T-cell (primary cell): Measurements from ENCODE around the gene TNRC6B. TPM values are rescaled to one million over a fixed set of nuclear protein-coding genes. Genes with fewer than 3 reads are reported as not detected.

Experiments used
- ATAC-seq, 4 experiments: fragments of 200-7000 bp in 3 of 4; fragments of 150-1000 bp in 1 of 4; cut with Tn5 transposase; replicated peaks in 1 of 4; 1 replicate in 3 of 4; 2 replicates in 1 of 4; pipeline ENCODE4 v1.10.0; 2021; ENCODE audit warnings: moderate library complexity in 3 of 4, mild to moderate bottlenecking in 2 of 4, moderate number of reproducible peaks in 1 of 4
- CTCF ChIA-PET, 2 donors: fragments of 300-600 bp; sonication (Branson Sonifier 250); formaldehyde crosslinking; loops; one replicate each; lab custom pipeline; 2022; ENCODE audit warnings: antibody characterized with exemption in 2 of 2; lab: Charles Lee
- POLR2A ChIA-PET, 2 donors: fragments of 300-600 bp; sonication (Branson Sonifier 250); formaldehyde crosslinking; loops; one replicate each; lab custom pipeline; 2022; ENCODE audit warnings: antibody characterized with exemption in 2 of 2; lab: Charles Lee
- DNase-seq, 35 experiments: peaks; one replicate each; pipeline versions ENCODE4 v3.0.0 to v3.0.0-alpha.2; 2013 to 2023
- H3K27ac ChIP-seq: one replicate; pipeline ENCODE4 v1.5.1; 2013; ENCODE audit warnings: low read length
- H3K27me3 ChIP-seq, 2 experiments: replicated peaks in 1 of 2; 1 replicate in 1 of 2; 2 replicates in 1 of 2; pipeline versions ENCODE4 v1.6.1 to v1.7.0; 2013; ENCODE audit warnings: low read length in 1 of 2, mixed read lengths in 1 of 2; ENCODE audit not compliant: control insufficient read depth in 2 of 2, insufficient read depth in 2 of 2; ENCODE audit errors: extremely low read depth in 1 of 2
- H3K36me3 ChIP-seq, 2 donors: 1 replicate in 1 of 2; 2 replicates in 1 of 2; pipeline versions ENCODE4 v1.6.1 to v1.7.0; 2013; ENCODE audit warnings: low read length in 1 of 2; ENCODE audit not compliant: control insufficient read depth in 2 of 2, insufficient read depth in 1 of 2; ENCODE audit errors: extremely low read depth in 1 of 2
- H3K4me1 ChIP-seq, 2 experiments: 1 replicate in 1 of 2; 2 replicates in 1 of 2; pipeline versions ENCODE4 v1.6.1 to v1.7.0; 2013; ENCODE audit warnings: low read length in 2 of 2, mixed read lengths in 1 of 2; ENCODE audit not compliant: insufficient read depth in 2 of 2, control insufficient read depth in 1 of 2; ENCODE audit errors: extremely low read depth in 1 of 2
- H3K4me3 ChIP-seq, 2 donors: 1 replicate in 1 of 2; 2 replicates in 1 of 2; pipeline versions ENCODE4 v1.5.1 to v1.7.0; 2013; ENCODE audit warnings: mild to moderate bottlenecking in 2 of 2, low read length in 1 of 2, moderate library complexity in 1 of 2; ENCODE audit not compliant: control insufficient read depth in 1 of 2; ENCODE audit errors: extremely low read depth in 1 of 2
- H3K9me3 ChIP-seq: 2 replicates; pipeline ENCODE4 v1.7.0; 2013
- H3K27ac Mint-ChIP-seq, 2 donors: one replicate each; pipeline ENCODE4 v1.8.0; 2020 to 2021; ENCODE audit warnings: mild to moderate bottlenecking in 2 of 2, mixed read lengths in 2 of 2
- H3K27me3 Mint-ChIP-seq, 2 donors: one replicate each; pipeline ENCODE4 v1.8.0; 2021 to 2022; ENCODE audit warnings: mixed read lengths in 2 of 2
- H3K36me3 Mint-ChIP-seq: one replicate; pipeline ENCODE4 v1.8.0; 2021; ENCODE audit warnings: mixed read lengths
- H3K4me1 Mint-ChIP-seq, 3 donors: one replicate each; pipeline ENCODE4 v1.8.0; 2020 to 2022; ENCODE audit warnings: mixed read lengths in 3 of 3, mild to moderate bottlenecking in 1 of 3
- H3K4me3 Mint-ChIP-seq, 3 donors: one replicate each; pipeline ENCODE4 v1.8.0; 2020 to 2022; ENCODE audit warnings: mild to moderate bottlenecking in 3 of 3, mixed read lengths in 3 of 3, moderate library complexity in 3 of 3
- H3K9me3 Mint-ChIP-seq, 3 donors: one replicate each; pipeline ENCODE4 v1.8.0; 2020 to 2022; ENCODE audit warnings: mixed read lengths in 3 of 3
- WGBS: methylation state at CpG from one replicate; pipeline ENCODE4 v1.1.5; 2013; ENCODE audit warnings: missing lambda C conversion rate; ENCODE audit not compliant: insufficient coverage; 5-methylcytosine and 5-hydroxymethylcytosine counted together
- total RNA-seq, 35 experiments: library from RNA in 6 of 35; stranded (reverse) in 6 of 35; fragments of 120-200 nt in 1 of 35; gene quantifications; one replicate each; pipeline versions ENCODE4 v1.2.1 to v1.2.4 and lab custom pipeline; 2013 to 2026

TNRC6B gene
- total RNA-seq, 5 donors from 2014 or later (not counting 1 experiment from before 2014, with no cell fraction given), result 122 to 173 (median 143) TPM

DNA sequence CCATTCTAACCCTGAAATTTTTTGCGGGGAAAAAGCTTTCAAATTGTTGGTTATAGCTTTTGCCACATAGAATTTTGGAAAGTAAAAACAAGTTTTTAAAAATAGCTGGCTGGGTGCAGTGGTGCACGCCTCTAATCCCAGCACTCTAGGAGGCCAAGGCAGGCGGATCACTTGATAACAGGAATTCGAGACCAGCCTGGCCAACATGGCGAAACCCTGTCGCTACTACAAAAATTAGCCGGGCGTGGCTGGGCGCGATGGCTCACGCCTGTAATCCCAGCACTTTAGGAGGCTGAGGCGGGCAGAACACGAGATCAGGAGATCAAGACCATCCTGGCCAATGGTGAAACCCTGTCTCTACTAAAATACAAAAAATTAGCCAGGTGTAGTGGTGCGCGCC, 54.9 kb downstream of the TNRC6B start:
- H3K4me1 ChIP-seq, result peaks cover 2 to 8% of the 10 kb centered on the region in 2 experiments
- H3K4me1 Mint-ChIP-seq, result peaks cover 52 to 69% (median 66%) of the 10 kb centered on the region in 3 donors
- DNase-seq (no peak), ATAC-seq (no peak)
- ChIA-PET POLR2A (no interaction called here), CTCF (no interaction called here)
- no peak overlapping the region for H3K4me3 Mint-ChIP-seq
- H3K27ac ChIP-seq, result no peak overlapping the region
- no peaks in the 10 kb centered on the region for H3K9me3 Mint-ChIP-seq
- H3K9me3 ChIP-seq, result no peaks in the 10 kb centered on the region
- no peaks in the 10 kb centered on the region for H3K27me3 Mint-ChIP-seq
- 97% methylated on average over 10 of the region's 15 CpGs for WGBS
- peaks cover 0 to 34% of the 10 kb centered on the region in 2 donors for H3K36me3 ChIP-seq
- peak overlapping the region in 1 of 2 donors; percentile 23 for H3K27ac Mint-ChIP-seq
- no peak overlapping the region for H3K4me3 ChIP-seq
- H3K27me3 ChIP-seq, result no peaks in the 10 kb centered on the region
- peaks cover 26% of the 10 kb centered on the region for H3K36me3 Mint-ChIP-seq

DNA sequence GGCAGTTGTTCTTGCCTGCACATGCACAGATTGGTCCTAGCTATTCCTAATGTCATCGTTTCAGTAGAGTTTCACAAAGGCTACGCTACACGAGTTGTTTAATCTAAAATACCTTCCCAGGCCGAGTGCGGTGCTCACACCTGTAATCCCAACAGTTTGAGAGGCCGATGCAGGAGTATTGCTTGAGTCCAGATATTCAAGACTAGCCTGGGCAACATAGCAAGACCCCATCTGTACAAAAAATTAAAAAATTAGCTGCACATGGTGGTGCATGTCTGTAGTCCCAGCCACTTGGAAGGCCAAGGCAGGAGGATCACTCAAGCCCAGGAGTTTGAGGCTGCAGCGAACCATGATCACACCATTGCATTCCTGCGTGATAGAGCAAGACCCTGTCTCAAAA, 56.2 kb downstream of the TNRC6B start:
- DNase-seq (no peak), ATAC-seq (no peak)
- Histone ChIP-seq H3K4me3 (no peak overlapping the region), H3K36me3 (peaks cover 0 to 29% of the 10 kb centered on the region in 2 donors), H3K9me3 (no peaks in the 10 kb centered on the region), H3K27me3 (no peaks in the 10 kb centered on the region), H3K27ac (no peak overlapping the region), H3K4me1 (peaks cover 6 to 21% of the 10 kb centered on the region in 2 experiments)
- POLR2A ChIA-PET, result interaction anchor here (0.5 to 0.7 kb wide), 2 partner anchors 52 to 82 kb away, joined by 4 to 11 read pairs; no protein-coding TSS in a partner anchor
- no peak overlapping the region for H3K4me3 Mint-ChIP-seq
- WGBS, result 100% methylated on average over 5 of the region's 8 CpGs
- H3K27ac Mint-ChIP-seq, result no peak overlapping the region
- peaks cover 65 to 75% (median 73%) of the 10 kb centered on the region in 3 donors for H3K4me1 Mint-ChIP-seq
- CTCF ChIA-PET, result no interaction called here
- peaks cover 26% of the 10 kb centered on the region for H3K36me3 Mint-ChIP-seq
- no peaks in the 10 kb centered on the region for H3K27me3 Mint-ChIP-seq
- no peaks in the 10 kb centered on the region for H3K9me3 Mint-ChIP-seq

DNA sequence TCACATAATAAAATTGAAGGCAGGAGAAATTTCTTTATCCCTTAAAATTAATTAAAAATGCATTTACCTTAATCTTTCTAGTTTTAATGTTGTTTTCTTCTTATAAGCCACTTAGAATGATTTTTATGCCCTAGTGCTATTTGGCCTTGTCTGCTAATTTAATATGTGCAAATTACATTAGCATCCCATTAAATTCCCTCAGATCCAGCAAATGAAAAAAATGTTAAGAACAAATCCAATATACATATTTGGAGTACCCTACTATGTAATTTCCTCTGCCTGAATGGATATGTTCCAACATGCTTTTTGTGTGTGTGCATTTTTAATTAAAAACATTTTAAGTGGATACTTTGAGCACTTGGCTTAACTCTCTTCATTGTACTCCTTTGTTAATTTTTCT, 56.9 kb downstream of the TNRC6B start:
- no peaks in the 10 kb centered on the region for H3K9me3 Mint-ChIP-seq
- DNase-seq (no peak), ATAC-seq (no peak)
- peaks cover 8 to 29% of the 10 kb centered on the region in 2 experiments for H3K4me1 ChIP-seq
- H3K4me3 Mint-ChIP-seq, result no peak overlapping the region
- H3K36me3 Mint-ChIP-seq, result peaks cover 21% of the 10 kb centered on the region
- ChIA-PET POLR2A (interaction anchor here in 1 of 2 donors (0.5 kb wide), 1 partner anchor 176 kb away, joined by 4 read pairs; no protein-coding TSS in a partner anchor), CTCF (no interaction called here)
- H3K27ac Mint-ChIP-seq, result peak overlapping the region; percentile 31 to 85
- no peaks in the 10 kb centered on the region for H3K27me3 ChIP-seq
- peaks cover 0 to 29% of the 10 kb centered on the region in 2 donors for H3K36me3 ChIP-seq
- H3K9me3 ChIP-seq, result no peaks in the 10 kb centered on the region
- peaks cover 67 to 75% (median 75%) of the 10 kb centered on the region in 3 donors for H3K4me1 Mint-ChIP-seq
- no peak overlapping the region for H3K4me3 ChIP-seq
- H3K27me3 Mint-ChIP-seq, result no peaks in the 10 kb centered on the region
- H3K27ac ChIP-seq, result no peak overlapping the region

DNA sequence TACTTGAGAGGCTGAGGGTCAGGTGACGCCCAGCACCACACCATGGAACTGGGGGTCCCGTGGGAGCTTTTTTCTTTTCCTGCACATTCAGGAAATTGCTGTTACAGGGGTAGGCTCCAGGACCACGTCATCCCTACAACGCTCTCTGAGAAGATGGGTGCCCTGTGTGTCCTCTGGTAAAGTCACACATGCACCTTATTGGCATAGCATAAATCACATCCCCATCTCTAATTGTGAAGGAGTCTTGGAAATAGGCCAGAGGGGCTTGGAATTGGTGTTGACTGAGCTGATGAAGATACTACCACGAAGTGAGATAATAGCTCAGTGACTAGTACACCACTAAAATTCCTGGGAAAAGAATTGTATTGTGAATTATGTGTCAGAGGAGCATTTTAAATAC, 57.6 kb downstream of the TNRC6B start:
- Mint-ChIP-seq H3K9me3 (no peaks in the 10 kb centered on the region), H3K4me1 (peaks cover 72 to 78% (median 78%) of the 10 kb centered on the region in 3 donors), H3K27ac (peak overlapping the region; percentile 31 to 85), H3K4me3 (no peak overlapping the region), H3K27me3 (no peaks in the 10 kb centered on the region), H3K36me3 (peaks cover 18% of the 10 kb centered on the region)
- no peak for ATAC-seq
- CTCF ChIA-PET, result no interaction called here
- H3K27ac ChIP-seq, result no peak overlapping the region
- POLR2A ChIA-PET, result no interaction called here
- H3K9me3 ChIP-seq, result no peaks in the 10 kb centered on the region
- H3K4me3 ChIP-seq, result no peak overlapping the region
- H3K27me3 ChIP-seq, result no peaks in the 10 kb centered on the region
- H3K4me1 ChIP-seq, result peaks cover 12 to 32% of the 10 kb centered on the region in 2 experiments
- peaks cover 0 to 28% of the 10 kb centered on the region in 2 donors for H3K36me3 ChIP-seq
- WGBS, result 40% methylated on average over 1 of the region's 5 CpGs
- DNase-seq, result no peak

DNA sequence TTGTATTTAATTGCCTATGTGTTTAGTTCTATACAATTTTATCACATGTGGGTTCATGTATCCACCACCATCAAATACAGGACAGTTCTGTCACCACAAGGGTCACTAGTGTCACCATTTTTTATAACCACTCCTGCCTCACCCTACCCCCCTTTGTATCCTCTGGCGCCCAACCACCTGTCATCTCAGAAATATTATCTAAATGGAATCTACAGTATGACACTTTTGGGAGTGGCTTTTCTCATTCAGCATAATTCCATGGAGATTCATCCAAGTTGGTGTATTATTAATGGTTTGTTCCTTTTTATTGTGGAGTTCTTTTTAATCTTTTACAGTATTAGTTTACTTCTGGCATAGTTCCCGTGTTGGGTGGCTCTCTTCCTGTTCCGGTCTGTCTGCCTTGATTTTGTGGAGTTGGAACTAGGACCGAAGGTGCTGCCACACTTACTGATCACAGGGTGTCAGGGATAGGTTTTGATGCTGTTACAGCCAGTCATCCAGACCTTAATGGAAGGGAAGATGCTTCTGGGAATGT, 58.5 kb downstream of the TNRC6B start:
- DNase-seq (no peak), ATAC-seq (no peak)
- ChIA-PET CTCF (no interaction called here), POLR2A (no interaction called here)
- Histone ChIP-seq H3K27ac (no peak overlapping the region), H3K4me1 (peaks cover 19 to 40% of the 10 kb centered on the region in 2 experiments), H3K27me3 (no peaks in the 10 kb centered on the region), H3K36me3 (peaks cover 0 to 25% of the 10 kb centered on the region in 2 donors), H3K9me3 (no peaks in the 10 kb centered on the region), H3K4me3 (no peak overlapping the region)
- Mint-ChIP-seq H3K27ac (peak overlapping the region; percentile 78 to 85), H3K9me3 (no peaks in the 10 kb centered on the region), H3K4me3 (no peak overlapping the region), H3K4me1 (peaks cover 81 to 83% (median 82%) of the 10 kb centered on the region in 3 donors), H3K36me3 (peaks cover 18% of the 10 kb centered on the region), H3K27me3 (no peaks in the 10 kb centered on the region)
- WGBS, result 100% methylated on average over 1 of the region's 4 CpGs

DNA sequence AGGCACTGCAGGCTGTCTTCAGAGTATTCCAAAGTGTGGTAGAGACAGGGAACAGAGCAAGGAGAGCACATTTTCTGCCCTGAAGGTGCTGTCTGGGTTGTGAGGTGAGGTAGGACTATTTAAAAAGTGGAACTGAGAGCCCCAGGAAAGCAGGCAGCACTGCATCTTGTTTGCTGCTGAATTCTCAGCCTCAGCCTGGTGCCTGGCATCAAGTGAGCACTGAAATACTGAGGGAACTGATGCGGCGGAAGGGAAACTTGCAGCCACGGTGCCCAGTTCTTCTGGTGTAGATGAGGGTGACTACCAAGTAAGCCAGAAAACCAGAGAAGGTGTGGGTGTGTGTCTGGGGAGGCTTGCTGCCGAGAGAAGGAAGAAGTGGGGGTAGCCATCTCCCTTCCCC, 59.5 kb downstream of the TNRC6B start:
- DNase-seq (no peak), ATAC-seq (no peak)
- peak overlapping the region; percentile 78 to 85 for H3K27ac Mint-ChIP-seq
- no peaks in the 10 kb centered on the region for H3K9me3 Mint-ChIP-seq
- H3K9me3 ChIP-seq, result no peaks in the 10 kb centered on the region
- H3K36me3 Mint-ChIP-seq, result peaks cover 13% of the 10 kb centered on the region
- WGBS, result no CpG with 5 or more reads among the region's 4 CpGs
- H3K27me3 Mint-ChIP-seq, result no peaks in the 10 kb centered on the region
- H3K4me1 ChIP-seq, result peaks cover 28 to 46% of the 10 kb centered on the region in 2 experiments
- H3K4me3 ChIP-seq, result no peak overlapping the region
- peaks cover 0 to 17% of the 10 kb centered on the region in 2 donors for H3K36me3 ChIP-seq
- peaks cover 83 to 90% (median 87%) of the 10 kb centered on the region in 3 donors for H3K4me1 Mint-ChIP-seq
- ChIA-PET POLR2A (no interaction called here), CTCF (interaction anchor here in 1 of 2 donors (0.6 kb wide), 1 partner anchor 162 kb away, joined by 3 read pairs; no protein-coding TSS in a partner anchor)
- peak overlapping the region in 1 of 3 donors; percentile 56 for H3K4me3 Mint-ChIP-seq
- H3K27ac ChIP-seq, result no peak overlapping the region
- H3K27me3 ChIP-seq, result no peaks in the 10 kb centered on the region
